KMS-11 (cell line): ENCODE results near the gene PLD4.
"Not testable (repeated sequence)": the region's sequence is repeated elsewhere in the genome, so short reads cannot be mapped to it uniquely, and the experiment has no call there.

ENCODE experiments used
- H2AFZ ChIP-seq: fragments of 200-600 bp; sonication (generic); 2 replicates; pipeline ENCODE4 v1.6.1; 2016; ENCODE audit warnings: antibody characterized with exemption, mixed run types, low read depth
- H3K27ac ChIP-seq: fragments of 200-600 bp; sonication (generic); 2 replicates; pipeline ENCODE4 v1.6.1; 2016; ENCODE audit warnings: mild to moderate bottlenecking, mixed run types
- H3K27me3 ChIP-seq: fragments of 200-600 bp; sonication (generic); 2 replicates; pipeline ENCODE4 v1.6.1; 2017; ENCODE audit warnings: mild to moderate bottlenecking, low read depth, mixed run types, moderate library complexity; ENCODE audit not compliant: insufficient read depth
- H3K36me3 ChIP-seq: fragments of 200-600 bp; sonication (generic); 2 replicates; pipeline ENCODE4 v1.6.1; 2017; ENCODE audit warnings: mild to moderate bottlenecking, mixed run types; ENCODE audit not compliant: insufficient read depth
- H3K4me1 ChIP-seq: fragments of 200-600 bp; sonication (generic); 2 replicates; pipeline ENCODE4 v1.6.1; 2016; ENCODE audit warnings: mild to moderate bottlenecking, low read depth, mixed run types; ENCODE audit not compliant: poor library complexity, severe bottlenecking
- H3K4me2 ChIP-seq: fragments of 200-600 bp; sonication (generic); 2 replicates; pipeline ENCODE4 v1.7.0; 2016; ENCODE audit warnings: mild to moderate bottlenecking, mixed run types
- H3K4me3 ChIP-seq: fragments of 200-600 bp; sonication (generic); IDR thresholded peaks from 2 replicates; pipeline ENCODE4 v1.6.1; 2017; ENCODE audit warnings: low read depth, low read length, mixed read lengths; ENCODE audit not compliant: insufficient read depth
- H3K79me2 ChIP-seq: fragments of 200-600 bp; sonication (generic); 2 replicates; pipeline ENCODE4 v1.6.1; 2016; ENCODE audit warnings: low read depth, mixed run types; ENCODE audit not compliant: insufficient read depth
- H3K9ac ChIP-seq: fragments of 200-600 bp; sonication (generic); 2 replicates; pipeline ENCODE4 v1.6.1; 2016; ENCODE audit warnings: mild to moderate bottlenecking, mixed run types
- H4K20me1 ChIP-seq: fragments of 200-600 bp; sonication (generic); 2 replicates; pipeline ENCODE4 v1.6.1; 2016; ENCODE audit warnings: mild to moderate bottlenecking, mixed run types; ENCODE audit not compliant: insufficient read depth
- CTCF ChIP-seq: fragments of 200-600 bp; sonication (generic); conservative IDR thresholded peaks from 2 replicates; pipeline ENCODE4 v1.6.1; 2017; ENCODE audit warnings: low read depth, mild to moderate bottlenecking, antibody characterized with exemption, low read length, moderate library complexity, mixed read lengths

PLD4 gene

GRCh38 chr14:104950021-104950420 is 25.3 kb downstream of the PLD4 start:
- no peaks in the 10 kb centered on the region for H3K36me3 ChIP-seq
- H3K4me1 ChIP-seq: no peaks in the 10 kb centered on the region
- no peak overlapping the region for H3K4me2 ChIP-seq
- no peaks in the 10 kb centered on the region; the same call in 1 of the 2 replicates for H3K27me3 ChIP-seq
- H3K79me2 ChIP-seq: no peaks in the 10 kb centered on the region
- H2AFZ ChIP-seq: no peak overlapping the region
- no peak overlapping the region for H3K9ac ChIP-seq
- no peak overlapping the region for H3K4me3 ChIP-seq
- no peaks in the 10 kb centered on the region for H4K20me1 ChIP-seq
- TF ChIP-seq CTCF: no peak
- H3K27ac ChIP-seq: no peak overlapping the region

GRCh38 chr14:104950701-104951100 is 26.0 kb downstream of the PLD4 start:
- not testable (repeated sequence) for H3K4me2 ChIP-seq, H3K36me3 ChIP-seq, H4K20me1 ChIP-seq, H3K9ac ChIP-seq, H3K4me1 ChIP-seq, H3K27ac ChIP-seq, H3K79me2 ChIP-seq, H3K4me3 ChIP-seq, H3K27me3 ChIP-seq, H2AFZ ChIP-seq

- H3K4me1 ChIP-seq, H3K79me2 ChIP-seq, H3K27me3 ChIP-seq, H3K36me3 ChIP-seq, H4K20me1 ChIP-seq, H3K4me3 ChIP-seq, H3K9ac ChIP-seq, H2AFZ ChIP-seq, H3K4me2 ChIP-seq, H3K27ac ChIP-seq: not testable (repeated sequence)
Observed at GRCh38 chr14:104951863-104952657, 27.4 kb downstream of the PLD4 start.

GRCh38 chr14:104953097-104953496 is 28.4 kb downstream of the PLD4 start:
- no peak overlapping the region for H3K27ac ChIP-seq
- no peak overlapping the region for H3K4me2 ChIP-seq
- H3K27me3 ChIP-seq: no peaks in the 10 kb centered on the region; the same call in 1 of the 2 replicates
- H3K79me2 ChIP-seq: no peaks in the 10 kb centered on the region
- H3K4me1 ChIP-seq: no peaks in the 10 kb centered on the region
- no peaks in the 10 kb centered on the region for H4K20me1 ChIP-seq
- no peak overlapping the region for H3K4me3 ChIP-seq
- no peak overlapping the region for H2AFZ ChIP-seq
- H3K36me3 ChIP-seq: no peaks in the 10 kb centered on the region
- TF ChIP-seq CTCF: no peak
- H3K9ac ChIP-seq: no peak overlapping the region

DNA sequence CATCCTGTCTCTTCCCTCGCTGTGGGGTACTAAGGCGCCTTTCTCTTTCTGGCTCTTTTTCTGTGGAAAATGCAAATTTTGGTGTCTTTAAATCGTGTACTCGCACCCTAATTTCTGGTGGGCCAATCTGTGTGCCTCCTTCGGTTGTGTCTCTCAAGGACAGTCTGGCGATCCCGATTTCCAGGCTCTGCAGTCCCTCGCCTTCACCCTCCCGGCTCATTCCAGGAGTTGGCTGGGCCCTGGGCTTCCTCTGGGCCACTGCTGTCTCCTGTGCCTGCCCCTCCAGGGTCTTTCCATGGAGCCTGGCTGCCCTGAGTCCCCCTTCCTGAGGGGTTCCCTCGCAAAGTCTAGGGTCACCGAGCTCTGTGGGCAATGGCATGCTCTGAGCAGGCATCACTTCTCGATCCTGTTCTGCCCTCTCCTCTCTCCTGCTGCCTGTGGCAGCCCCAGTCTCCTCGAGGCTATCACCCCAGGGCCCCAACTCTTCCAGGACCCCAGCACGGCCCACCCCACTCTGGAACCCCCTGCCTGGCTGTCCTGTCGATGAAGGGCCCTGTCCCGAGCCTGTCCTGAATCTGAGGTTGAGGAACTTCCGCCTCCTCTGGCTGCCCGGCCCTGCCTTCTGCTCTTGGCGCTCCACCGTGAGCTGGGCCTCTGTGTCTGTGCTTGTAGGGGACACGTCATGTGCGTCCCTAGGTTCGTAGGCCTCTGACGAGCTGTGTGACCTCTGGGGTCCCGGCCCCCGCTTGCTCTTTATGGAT is 29.4 kb downstream of the PLD4 start:
- no peaks in the 10 kb centered on the region for H4K20me1 ChIP-seq
- H3K4me2 ChIP-seq: no peak overlapping the region
- no peaks in the 10 kb centered on the region for H3K79me2 ChIP-seq
- no peaks in the 10 kb centered on the region for H3K4me1 ChIP-seq
- H3K27me3 ChIP-seq: no peaks in the 10 kb centered on the region; the same call in 1 of the 2 replicates
- H3K4me3 ChIP-seq: no peak overlapping the region
- no peak overlapping the region for H3K9ac ChIP-seq
- H3K36me3 ChIP-seq: no peaks in the 10 kb centered on the region
- H3K27ac ChIP-seq: no peak overlapping the region
- H2AFZ ChIP-seq: no peak overlapping the region
- TF ChIP-seq CTCF: no peak
